Adrenal gland (tissue), 12 donors: ENCODE measurements around the gene SEMA3E. TPM values are rescaled to one million over a fixed set of nuclear protein-coding genes. Genes with fewer than 3 reads are reported as not detected.

Experiments
- DNase-seq, 7 donors: peaks; one replicate each; pipeline ENCODE4 v3.0.0-alpha.2; 2019 to 2020
- H3K27ac ChIP-seq, 5 donors: fragments of 200-600 bp; sonication (generic) in 4 of 5; 1 replicate in 3 of 5; 2 replicates in 2 of 5; pipeline versions ENCODE4 v1.5.1 to v1.8.0; 2016 to 2020; ENCODE audit warnings: mild to moderate bottlenecking in 1 of 5
- H3K27me3 ChIP-seq: fragments of 200-600 bp; 2 replicates; pipeline ENCODE4 v1.8.0; 2021
- H3K36me3 ChIP-seq, 2 donors: fragments of 200-600 bp; replicated peaks in 1 of 2; 1 replicate in 1 of 2; 2 replicates in 1 of 2; pipeline versions ENCODE4 v1.5.1 to v1.8.0; 2018 to 2022
- H3K4me1 ChIP-seq, 2 donors: fragments of 200-600 bp; replicated peaks in 1 of 2; 1 replicate in 1 of 2; 2 replicates in 1 of 2; pipeline versions ENCODE4 v1.5.1 to v1.8.0; 2018 to 2021
- H3K4me3 ChIP-seq, 4 donors: fragments of 200-600 bp; sonication (generic) in 3 of 4; one replicate each; pipeline ENCODE4 v1.5.1; 2016 to 2018
- H3K9me3 ChIP-seq, 3 donors: fragments of 200-600 bp; sonication (generic) in 1 of 3; replicated peaks in 1 of 3; 1 replicate in 2 of 3; 2 replicates in 1 of 3; pipeline versions ENCODE4 v1.5.1 to v1.8.0; 2016 to 2021
- CTCF ChIP-seq, 6 experiments: fragments of 450-650 bp in 4 of 6; fragments of 200-600 bp in 2 of 6; sonication (generic) in 1 of 6; IDR thresholded peaks; 1 replicate in 5 of 6; 2 replicates in 1 of 6; pipeline versions ENCODE4 v1.5.1 to v1.8.0; 2016 to 2021; ENCODE audit warnings: antibody characterized with exemption in 6 of 6, mild to moderate bottlenecking in 2 of 6, moderate library complexity in 1 of 6
- POLR2A ChIP-seq, 2 donors: fragments of 450-650 bp; IDR thresholded peaks; one replicate each; pipeline ENCODE4 v1.6.1; 2017; ENCODE audit warnings: antibody characterized with exemption in 2 of 2, mild to moderate bottlenecking in 2 of 2, moderate library complexity in 1 of 2
- WGBS, 4 donors: extraction: QIAGEN DNeasy Blood & Tissue Kit in 2 of 4; methylation state at CpG; one replicate each; pipeline versions ENCODE4 v1.1.5 to v1.1.7; 2013 to 2017; 5-methylcytosine and 5-hydroxymethylcytosine counted together
- intact Hi-C, 2 donors: fragments of 100-400 bp; cut with DNase I; formaldehyde crosslinking; loops; one replicate each; pipeline versions ENCODE4 v1.14.1 to v1.15.0; 2022 to 2023
- polyA plus RNA-seq, 3 donors: library from polyadenylated mRNA; stranded (reverse); fragments of 200-250 nt in 2 of 3; fragments of 350-450 nt in 1 of 3; fragmentation: Illumina TruSeq in 1 of 3; extraction: RNeasy Lipid Tissue Mini Kit (QIAGEN cat#74804) in 1 of 3; gene quantifications; one replicate each; pipeline ENCODE4 v1.2.3, GENCODE V29; 2013 to 2014
- total RNA-seq, 9 donors: library from RNA; depleted of rRNA in 4 of 9; stranded (reverse); fragments of >200 nt in 4 of 9; fragments of 120-200 nt in 1 of 9; fragmentation: NEBNext Ultra II Directional in 1 of 9; extraction: Animal tissue kit (Norgen Biotek cat#: 25700) in 1 of 9; gene quantifications; one replicate each; pipeline versions ENCODE4 v1.1.0 to v1.2.4, GENCODE V29; 2013 to 2023
- donor health status: healthy with polysubstance abuse.
- donor health status: Bipolar disorder and iron deficiency.
- donor health status: DM: yes; HTN: yes; CAD: no.
- donor health status: DM: no; HTN: no; CAD: no.
- donor health status: DM: no; HTN: no; CAD: no.
- donor health status: DM: yes; HTN: yes; CAD: no.

Gene SEMA3E
- total and polyA plus RNA-seq, 12 donors: 0.09 to 0.58 (median 0.16) TPM; not detected in 4

- 50 to 63% (median 57%) methylated on average over 4 of the region's 4 CpGs for WGBS, 4 donors
- intact Hi-C loops: no loop called here
These were observed 197.4 kb downstream of the SEMA3E start for GRCh38 chr7:83451501-83452045.

GRCh38 chr7:83449781-83450180, 199.2 kb downstream of the SEMA3E start:
- Histone ChIP-seq H3K4me3 (no peak overlapping the region), H3K27me3 (no peaks in the 10 kb centered on the region), H3K27ac (no peak overlapping the region), H3K36me3 (no peaks in the 10 kb centered on the region), H3K4me1 (no peaks in the 10 kb centered on the region), H3K9me3 (no peaks in the 10 kb centered on the region)
- TF ChIP-seq POLR2A (IDR thresholded peaks at IDR 0.05) (no peak), CTCF (IDR thresholded peaks at IDR 0.05) (no peak)
- intact Hi-C loops: no loop called here
- DNase-seq: no peak

More at GRCh38 chr7:83451501-83452045, 197.4 kb downstream of the SEMA3E start:
- DNase-seq: no peak
- H3K9me3 ChIP-seq: no peaks in the 10 kb centered on the region
- no peaks in the 10 kb centered on the region for H3K4me1 ChIP-seq
- no peak overlapping the region for H3K27ac ChIP-seq
- TF ChIP-seq CTCF (IDR thresholded peaks at IDR 0.05) (no peak), POLR2A (IDR thresholded peaks at IDR 0.05) (no peak)
- no peak overlapping the region for H3K4me3 ChIP-seq
- H3K27me3 ChIP-seq: no peaks in the 10 kb centered on the region
- no peaks in the 10 kb centered on the region for H3K36me3 ChIP-seq

GRCh38 chr7:83447681-83448080, 201.3 kb downstream of the SEMA3E start:
- DNase-seq: no peak
- Histone ChIP-seq H3K9me3 (no peaks in the 10 kb centered on the region), H3K4me3 (no peak overlapping the region), H3K27ac (no peak overlapping the region), H3K36me3 (no peaks in the 10 kb centered on the region), H3K27me3 (no peaks in the 10 kb centered on the region), H3K4me1 (no peaks in the 10 kb centered on the region)
- TF ChIP-seq CTCF (IDR thresholded peaks at IDR 0.05) (no peak), POLR2A (IDR thresholded peaks at IDR 0.05) (no peak)
- intact Hi-C loops: no loop called here
- 66 to 80% (median 72%) methylated on average over 2 of the region's 2 CpGs for WGBS, 4 donors

- Histone ChIP-seq H3K9me3 (no peaks in the 10 kb centered on the region), H3K4me3 (no peak overlapping the region), H3K27ac (no peak overlapping the region), H3K27me3 (no peaks in the 10 kb centered on the region), H3K4me1 (no peaks in the 10 kb centered on the region), H3K36me3 (no peaks in the 10 kb centered on the region)
- no peak for DNase-seq
- intact Hi-C loops: no loop called here
- TF ChIP-seq CTCF (IDR thresholded peaks at IDR 0.05) (no peak), POLR2A (IDR thresholded peaks at IDR 0.05) (no peak)
- 38 to 57% (median 42%) methylated on average over 4 of the region's 4 CpGs for WGBS, 4 donors
These were observed 202.8 kb downstream of the SEMA3E start for GRCh38 chr7:83446102-83446669.
